HG03354 (cell line): ENCODE data around the gene DNAJB8.

Experiments
- ATAC-seq: cut with Tn5 transposase; IDR thresholded peaks from one replicate; pipeline ENCODE4 v1.9.1; 2021; ENCODE audit warnings: mild to moderate bottlenecking; ENCODE audit not compliant: unreplicated experiment, poor library complexity, severe bottlenecking

Gene DNAJB8

GRCh38 chr3:128416578-128417211 is 50.0 kb downstream of the DNAJB8 start:
- ATAC-seq: no peak

GRCh38 chr3:128415773-128416577 is 50.7 kb downstream of the DNAJB8 start:
- ATAC-seq: no peak

- no peak for ATAC-seq
These were observed 51.4 kb downstream of the DNAJB8 start for GRCh38 chr3:128415200-128415772.

- no peak for ATAC-seq
These were observed 53.1 kb downstream of the DNAJB8 start for GRCh38 chr3:128413413-128414205.

GRCh38 chr3:128413003-128413370 is 53.7 kb downstream of the DNAJB8 start:
- no peak for ATAC-seq
